Activated naive CD4-positive, alpha-beta T cell treated with anti-CD3 and anti-CD28 coated beads, Interleukin-2, amount 50 U/mL, for 24 hours (primary cell): Measurements from ENCODE around the gene VPS13A.
A peak's percentile ranks its signal among the peaks of the same experiment; 100 is the strongest.
"Not testable (repeated sequence)": the region's sequence is repeated elsewhere in the genome, so short reads cannot be mapped to it uniquely, and the experiment has no call there.

Experiments used
- H3K27ac Mint-ChIP-seq: one replicate; pipeline ENCODE4 v1.8.0; 2021; ENCODE audit warnings: mild to moderate bottlenecking, mixed read lengths
- H3K27me3 Mint-ChIP-seq: one replicate; pipeline ENCODE4 v1.8.0; 2021; ENCODE audit warnings: mixed read lengths
- H3K36me3 Mint-ChIP-seq: one replicate; pipeline ENCODE4 v1.8.0; 2021; ENCODE audit warnings: mixed read lengths
- H3K4me1 Mint-ChIP-seq: one replicate; pipeline ENCODE4 v1.8.0; 2021; ENCODE audit warnings: mixed read lengths
- H3K4me3 Mint-ChIP-seq: one replicate; pipeline ENCODE4 v1.8.0; 2021; ENCODE audit warnings: mild to moderate bottlenecking, mixed read lengths
- H3K9me3 Mint-ChIP-seq: one replicate; pipeline ENCODE4 v1.8.0; 2021; ENCODE audit warnings: mixed read lengths

The VPS13A gene

GRCh38 chr9:77420641-77421040 is 243.3 kb downstream of the VPS13A start:
- Mint-ChIP-seq H3K4me3 (no peak overlapping the region), H3K27me3 (no peaks in the 10 kb centered on the region), H3K4me1 (no peaks in the 10 kb centered on the region), H3K27ac (no peak overlapping the region), H3K36me3 (no peaks in the 10 kb centered on the region), H3K9me3 (no peaks in the 10 kb centered on the region)

GRCh38 chr9:77421506-77422265 is 244.4 kb downstream of the VPS13A start:
- Mint-ChIP-seq H3K4me3 (no peak overlapping the region), H3K27me3 (no peaks in the 10 kb centered on the region), H3K36me3 (no peaks in the 10 kb centered on the region), H3K27ac (no peak overlapping the region), H3K9me3 (no peaks in the 10 kb centered on the region), H3K4me1 (no peaks in the 10 kb centered on the region)

GRCh38 chr9:77422969-77423368 is 245.6 kb downstream of the VPS13A start:
- H3K4me3 Mint-ChIP-seq, result no peak overlapping the region
- no peak overlapping the region for H3K27ac Mint-ChIP-seq
- no peaks in the 10 kb centered on the region for H3K27me3 Mint-ChIP-seq
- H3K9me3 Mint-ChIP-seq, result no peaks in the 10 kb centered on the region
- no peaks in the 10 kb centered on the region for H3K4me1 Mint-ChIP-seq
- no peaks in the 10 kb centered on the region for H3K36me3 Mint-ChIP-seq

- no peak overlapping the region for H3K4me3 Mint-ChIP-seq
- no peaks in the 10 kb centered on the region for H3K4me1 Mint-ChIP-seq
- H3K27me3 Mint-ChIP-seq, result no peaks in the 10 kb centered on the region
- no peaks in the 10 kb centered on the region for H3K36me3 Mint-ChIP-seq
- H3K9me3 Mint-ChIP-seq, result no peaks in the 10 kb centered on the region
- H3K27ac Mint-ChIP-seq, result no peak overlapping the region
These were observed 246.5 kb downstream of the VPS13A start for GRCh38 chr9:77423841-77424240.

- H3K27ac Mint-ChIP-seq, result peak overlapping the region; percentile 32
- no peaks in the 10 kb centered on the region for H3K27me3 Mint-ChIP-seq
- no peaks in the 10 kb centered on the region for H3K9me3 Mint-ChIP-seq
- no peak overlapping the region for H3K4me3 Mint-ChIP-seq
- no peaks in the 10 kb centered on the region for H3K36me3 Mint-ChIP-seq
- H3K4me1 Mint-ChIP-seq, result no peaks in the 10 kb centered on the region
These were observed 247.7 kb downstream of the VPS13A start for GRCh38 chr9:77424993-77425392.

- no peaks in the 10 kb centered on the region for H3K36me3 Mint-ChIP-seq
- H3K27me3 Mint-ChIP-seq, result no peaks in the 10 kb centered on the region
- H3K4me3 Mint-ChIP-seq, result no peak overlapping the region
- H3K27ac Mint-ChIP-seq, result no peak overlapping the region
- no peaks in the 10 kb centered on the region for H3K9me3 Mint-ChIP-seq
- H3K4me1 Mint-ChIP-seq, result no peaks in the 10 kb centered on the region
These were observed 249.4 kb downstream of the VPS13A start for GRCh38 chr9:77426712-77427111.

- Mint-ChIP-seq H3K27me3 (no peaks in the 10 kb centered on the region), H3K27ac (no peak overlapping the region), H3K4me3 (no peak overlapping the region), H3K36me3 (no peaks in the 10 kb centered on the region), H3K9me3 (no peaks in the 10 kb centered on the region), H3K4me1 (no peaks in the 10 kb centered on the region)
These were observed 250.1 kb downstream of the VPS13A start for GRCh38 chr9:77427256-77427927.

GRCh38 chr9:77429928-77430327 is 252.6 kb downstream of the VPS13A start:
- Mint-ChIP-seq H3K36me3 (no peaks in the 10 kb centered on the region), H3K4me3 (no peak overlapping the region)

GRCh38 chr9:77432053-77432452 is 254.7 kb downstream of the VPS13A start:
- no peak overlapping the region for H3K4me3 Mint-ChIP-seq
- H3K9me3 Mint-ChIP-seq, result no peaks in the 10 kb centered on the region
- no peaks in the 10 kb centered on the region for H3K36me3 Mint-ChIP-seq

More at GRCh38 chr9:77429928-77430327, 252.6 kb downstream of the VPS13A start:
- H3K27me3 Mint-ChIP-seq, result peaks cover 1% of the 10 kb centered on the region
- no peaks in the 10 kb centered on the region for H3K9me3 Mint-ChIP-seq
- H3K4me1 Mint-ChIP-seq, result peaks cover 4% of the 10 kb centered on the region
- H3K27ac Mint-ChIP-seq, result no peak overlapping the region

GRCh38 chr9:77433675-77434445 is 256.5 kb downstream of the VPS13A start:
- peaks cover 1% of the 10 kb centered on the region for H3K27me3 Mint-ChIP-seq

More at GRCh38 chr9:77432053-77432452, 254.7 kb downstream of the VPS13A start:
- peaks cover 1% of the 10 kb centered on the region for H3K27me3 Mint-ChIP-seq
- no peak overlapping the region for H3K27ac Mint-ChIP-seq
- H3K4me1 Mint-ChIP-seq, result peaks cover 4% of the 10 kb centered on the region

GRCh38 chr9:77435277-77435676 is 257.9 kb downstream of the VPS13A start:
- no peaks in the 10 kb centered on the region for H3K36me3 Mint-ChIP-seq
- peaks cover 4% of the 10 kb centered on the region for H3K4me1 Mint-ChIP-seq
- no peak overlapping the region for H3K4me3 Mint-ChIP-seq
- no peak overlapping the region for H3K27ac Mint-ChIP-seq
- no peaks in the 10 kb centered on the region for H3K9me3 Mint-ChIP-seq
- peaks cover 1% of the 10 kb centered on the region for H3K27me3 Mint-ChIP-seq

More at GRCh38 chr9:77433675-77434445, 256.5 kb downstream of the VPS13A start:
- no peak overlapping the region for H3K27ac Mint-ChIP-seq
- no peaks in the 10 kb centered on the region for H3K9me3 Mint-ChIP-seq
- H3K36me3 Mint-ChIP-seq, result no peaks in the 10 kb centered on the region
- peaks cover 4% of the 10 kb centered on the region for H3K4me1 Mint-ChIP-seq
- no peak overlapping the region for H3K4me3 Mint-ChIP-seq

- Mint-ChIP-seq H3K27ac (no peak overlapping the region), H3K4me3 (no peak overlapping the region), H3K9me3 (no peaks in the 10 kb centered on the region), H3K4me1 (peaks cover 4% of the 10 kb centered on the region), H3K27me3 (peaks cover 1% of the 10 kb centered on the region), H3K36me3 (no peaks in the 10 kb centered on the region)
These were observed 258.4 kb downstream of the VPS13A start for GRCh38 chr9:77435688-77436087.

GRCh38 chr9:77438653-77439052 is 261.3 kb downstream of the VPS13A start:
- Mint-ChIP-seq H3K4me1 (peaks cover 3% of the 10 kb centered on the region), H3K36me3 (no peaks in the 10 kb centered on the region)

GRCh38 chr9:77440057-77440456 is 262.7 kb downstream of the VPS13A start:
- H3K4me1 Mint-ChIP-seq, result no peaks in the 10 kb centered on the region
- no peaks in the 10 kb centered on the region for H3K27me3 Mint-ChIP-seq
- no peaks in the 10 kb centered on the region for H3K9me3 Mint-ChIP-seq
- no peak overlapping the region for H3K4me3 Mint-ChIP-seq
- H3K36me3 Mint-ChIP-seq, result no peaks in the 10 kb centered on the region
- no peak overlapping the region for H3K27ac Mint-ChIP-seq

More at GRCh38 chr9:77438653-77439052, 261.3 kb downstream of the VPS13A start:
- H3K27ac Mint-ChIP-seq, result no peak overlapping the region
- H3K9me3 Mint-ChIP-seq, result no peaks in the 10 kb centered on the region
- peaks cover 1% of the 10 kb centered on the region for H3K27me3 Mint-ChIP-seq
- H3K4me3 Mint-ChIP-seq, result no peak overlapping the region

- H3K36me3 Mint-ChIP-seq, H3K4me3 Mint-ChIP-seq, H3K9me3 Mint-ChIP-seq, H3K27ac Mint-ChIP-seq, H3K27me3 Mint-ChIP-seq, H3K4me1 Mint-ChIP-seq: not testable (repeated sequence)
These were observed 263.8 kb downstream of the VPS13A start for GRCh38 chr9:77441124-77441523.

GRCh38 chr9:77442436-77442835 is 265.1 kb downstream of the VPS13A start:
- no peaks in the 10 kb centered on the region for H3K4me1 Mint-ChIP-seq
- no peak overlapping the region for H3K27ac Mint-ChIP-seq

More at GRCh38 chr9:77442436-77442835, 265.1 kb downstream of the VPS13A start:
- no peaks in the 10 kb centered on the region for H3K27me3 Mint-ChIP-seq
- no peak overlapping the region for H3K4me3 Mint-ChIP-seq
- H3K36me3 Mint-ChIP-seq, result no peaks in the 10 kb centered on the region
- peaks cover 2% of the 10 kb centered on the region for H3K9me3 Mint-ChIP-seq
